DOHH2 (cell line): ENCODE data around the gene KRT31.
"Not testable (repeated sequence)": the region's sequence is repeated elsewhere in the genome, so short reads cannot be mapped to it uniquely, and the experiment has no call there.

Source experiments
- H3F3A ChIP-seq: fragments of 200-600 bp; sonication (generic), shearing (Covaris generic); 2 replicates; pipeline ENCODE4 v1.6.0; 2016; ENCODE audit warnings: antibody characterized with exemption, mild to moderate bottlenecking; ENCODE audit not compliant: control insufficient read depth, insufficient read depth
- H3K27ac ChIP-seq: fragments of 200-600 bp; sonication (generic); 2 replicates; pipeline ENCODE4 v1.5.1; 2014; ENCODE audit warnings: low read depth, mild to moderate bottlenecking, low read length, moderate library complexity
- H3K27me3 ChIP-seq: fragments of 200-600 bp; sonication (generic); 2 replicates; pipeline ENCODE4 v1.6.1; 2014; ENCODE audit warnings: mild to moderate bottlenecking, low read length, mixed read lengths; ENCODE audit not compliant: control insufficient read depth
- H3K36me3 ChIP-seq: fragments of 200-600 bp; sonication (generic); 2 replicates; pipeline ENCODE4 v1.6.1; 2014; ENCODE audit warnings: mild to moderate bottlenecking, low read length, moderate library complexity, mixed read lengths; ENCODE audit not compliant: control insufficient read depth
- H3K4me1 ChIP-seq: fragments of 200-600 bp; sonication (generic); 2 replicates; pipeline ENCODE4 v1.6.1; 2014; ENCODE audit warnings: mild to moderate bottlenecking, low read length, mixed read lengths; ENCODE audit not compliant: control insufficient read depth
- H3K4me2 ChIP-seq: fragments of 200-600 bp; sonication (generic); 2 replicates; pipeline ENCODE4 v1.6.0; 2014; ENCODE audit warnings: mild to moderate bottlenecking, low read length, moderate library complexity
- H3K4me3 ChIP-seq: fragments of 200-600 bp; sonication (generic); 2 replicates; pipeline ENCODE4 v1.5.1; 2014; ENCODE audit warnings: mild to moderate bottlenecking, low read length, mixed read lengths
- H3K79me2 ChIP-seq: fragments of 200-600 bp; sonication (generic); 2 replicates; pipeline ENCODE4 v1.6.1; 2014; ENCODE audit warnings: mild to moderate bottlenecking, low read length, mixed read lengths; ENCODE audit not compliant: control insufficient read depth
- H3K9me2 ChIP-seq: fragments of 200-600 bp; sonication (generic); replicated peaks from 2 replicates; pipeline ENCODE4 v1.6.1; 2014; ENCODE audit warnings: mild to moderate bottlenecking, low read length, mixed read lengths; ENCODE audit not compliant: control insufficient read depth
- H3K9me3 ChIP-seq: fragments of 200-600 bp; sonication (generic); 2 replicates; pipeline ENCODE4 v1.6.1; 2014; ENCODE audit warnings: antibody characterized with exemption, low read length, mixed read lengths; ENCODE audit not compliant: control insufficient read depth, insufficient read depth
- H4K20me1 ChIP-seq: fragments of 200-600 bp; sonication (generic); 2 replicates; pipeline ENCODE4 v1.6.0; 2014; ENCODE audit warnings: low read depth, mild to moderate bottlenecking, antibody characterized with exemption, low read length, moderate library complexity; ENCODE audit not compliant: control insufficient read depth, insufficient read depth
- CTCF ChIP-seq: fragments of 200-600 bp; sonication (generic); IDR thresholded peaks from one replicate; pipeline ENCODE4 v1.5.1; 2014; ENCODE audit warnings: antibody characterized with exemption, mild to moderate bottlenecking, low read depth, low read length; ENCODE audit not compliant: poor library complexity, severe bottlenecking
- EZH2phosphoT487 ChIP-seq: fragments of 200-600 bp; sonication (generic); IDR thresholded peaks from 2 replicates; pipeline ENCODE4 v1.6.1; 2017; ENCODE audit warnings: borderline replicate concordance, mild to moderate bottlenecking, antibody characterized with exemption, low read length, moderate library complexity, mixed read lengths

The KRT31 gene

GRCh38 chr17:41354536-41354935 lies 42.9 kb downstream of the KRT31 start:
- H3F3A ChIP-seq, result no peaks in the 10 kb centered on the region
- no peaks in the 10 kb centered on the region for H3K9me2 ChIP-seq
- no peaks in the 10 kb centered on the region for H3K36me3 ChIP-seq
- peaks cover 11% of the 10 kb centered on the region for H3K27me3 ChIP-seq
- H3K79me2 ChIP-seq, result no peaks in the 10 kb centered on the region
- H3K4me2 ChIP-seq, result no peak overlapping the region
- TF ChIP-seq CTCF (no peak), EZH2phosphoT487 (no peak)
- no peaks in the 10 kb centered on the region for H4K20me1 ChIP-seq
- no peak overlapping the region for H3K4me3 ChIP-seq
- H3K4me1 ChIP-seq, result no peaks in the 10 kb centered on the region
- no peak overlapping the region for H3K27ac ChIP-seq
- H3K9me3 ChIP-seq, result no peaks in the 10 kb centered on the region

- no peaks in the 10 kb centered on the region for H3K9me3 ChIP-seq
- H3K4me3 ChIP-seq, result no peak overlapping the region
- no peak overlapping the region for H3K27ac ChIP-seq
- no peak overlapping the region for H3K4me2 ChIP-seq
- no peaks in the 10 kb centered on the region for H3K79me2 ChIP-seq
- no peaks in the 10 kb centered on the region for H3K4me1 ChIP-seq
- TF ChIP-seq CTCF (no peak), EZH2phosphoT487 (no peak)
- peaks cover 11% of the 10 kb centered on the region for H3K27me3 ChIP-seq
- no peaks in the 10 kb centered on the region for H4K20me1 ChIP-seq
- H3K9me2 ChIP-seq, result no peaks in the 10 kb centered on the region
- no peaks in the 10 kb centered on the region for H3F3A ChIP-seq
- no peaks in the 10 kb centered on the region for H3K36me3 ChIP-seq
These were observed 44.6 kb downstream of the KRT31 start for GRCh38 chr17:41352597-41353366.

GRCh38 chr17:41351177-41351576 lies 46.2 kb downstream of the KRT31 start:
- Histone ChIP-seq H4K20me1 (no peaks in the 10 kb centered on the region), H3K9me2 (no peaks in the 10 kb centered on the region), H3F3A (no peaks in the 10 kb centered on the region), H3K27me3 (peaks cover 6% of the 10 kb centered on the region), H3K4me3 (no peak overlapping the region), H3K4me1 (no peaks in the 10 kb centered on the region), H3K36me3 (no peaks in the 10 kb centered on the region), H3K4me2 (no peak overlapping the region), H3K79me2 (no peaks in the 10 kb centered on the region), H3K9me3 (no peaks in the 10 kb centered on the region), H3K27ac (no peak overlapping the region)
- TF ChIP-seq CTCF (no peak), EZH2phosphoT487 (no peak)

- H3K4me2 ChIP-seq, result not testable (repeated sequence)
These were observed 47.0 kb downstream of the KRT31 start, which contains the start of gene KRT33A for GRCh38 chr17:41350381-41350878. TSS of gene KRT33A (minus strand) at chr17:41350828. CDS start at chr17:41350767, 61 bp downstream.

More at GRCh38 chr17:41350381-41350878, 47.0 kb downstream of the KRT31 start, which contains the start of gene KRT33A:
- H3K27me3 ChIP-seq, H3K9me3 ChIP-seq, H3K9me2 ChIP-seq, H3K4me1 ChIP-seq, H3K4me3 ChIP-seq, H4K20me1 ChIP-seq, H3K36me3 ChIP-seq, H3K79me2 ChIP-seq, H3K27ac ChIP-seq, H3F3A ChIP-seq: not testable (repeated sequence)
